ENCODE data around the gene MYBL2.

The MYBL2 gene

GRCh38 chr20:43746344-43747137, 79.6 kb downstream of the MYBL2 start:
- TF ChIP-seq POLR2AphosphoS5 (IDR thresholded peaks at IDR 0.05; ENCODE audit: borderline replicate concordance, low read depth, low read length) (no peak), EZH2 (IDR thresholded peaks at IDR 0.05) (no peak), FOXP2 (optimal IDR thresholded peaks at IDR 0.05; ENCODE audit: control extremely low read depth, extremely low read length, insufficient read depth) (no peak)
- DNase-seq (ENCODE audit: low read depth, low spot score) = no peak
- Histone ChIP-seq H3K36me3 (ENCODE audit: insufficient read depth, low read length) (no peaks in the 10 kb centered on the region), H3K9me3 (ENCODE audit: low read depth, low read length) (no peaks in the 10 kb centered on the region), H3K27ac (peak overlapping the region; percentile 96), H3K9ac (ENCODE audit: insufficient read length) (peak overlapping the region; percentile 68), H3K4me3 (peak overlapping the region; percentile 55)

- Histone ChIP-seq H3K36me3 (ENCODE audit: insufficient read depth, low read length) (no peaks in the 10 kb centered on the region), H3K9ac (ENCODE audit: insufficient read length) (no peak overlapping the region), H3K9me3 (ENCODE audit: low read depth, low read length) (no peaks in the 10 kb centered on the region), H3K27ac (peak overlapping the region; percentile 30), H3K4me3 (no peak overlapping the region)
- no peak for DNase-seq (ENCODE audit: low read depth, low spot score)
- TF ChIP-seq POLR2AphosphoS5 (IDR thresholded peaks at IDR 0.05; ENCODE audit: borderline replicate concordance, low read depth, low read length) = no peak
Observed at GRCh38 chr20:43748274-43748673, 81.4 kb downstream of the MYBL2 start.

- no peak for TF ChIP-seq FOXP2 (optimal IDR thresholded peaks at IDR 0.05; ENCODE audit: control extremely low read depth, extremely low read length, insufficient read depth)
- no peak for TF ChIP-seq POLR2AphosphoS5 (IDR thresholded peaks at IDR 0.05; ENCODE audit: borderline replicate concordance, low read depth, low read length)
- TF ChIP-seq EZH2 (IDR thresholded peaks at IDR 0.05) = no peak
- no peak for DNase-seq (ENCODE audit: low read depth, low spot score)
- no peaks in the 10 kb centered on the region for H3K9me3 ChIP-seq (ENCODE audit: low read depth, low read length)
- H3K36me3 ChIP-seq (ENCODE audit: insufficient read depth, low read length) = no peaks in the 10 kb centered on the region
- peak overlapping the region; percentile 45 for H3K4me3 ChIP-seq
- H3K9ac ChIP-seq (ENCODE audit: insufficient read length) = no peak overlapping the region
- H3K27ac ChIP-seq = no peak overlapping the region
Observed at GRCh38 chr20:43749734-43750294, 82.9 kb downstream of the MYBL2 start.

GRCh38 chr20:43750774-43751166, 83.9 kb downstream of the MYBL2 start:
- TF ChIP-seq EZH2 (IDR thresholded peaks at IDR 0.05) (no peak), FOXP2 (optimal IDR thresholded peaks at IDR 0.05; ENCODE audit: control extremely low read depth, extremely low read length, insufficient read depth) (no peak), POLR2AphosphoS5 (IDR thresholded peaks at IDR 0.05; ENCODE audit: borderline replicate concordance, low read depth, low read length) (no peak)
- H3K9ac ChIP-seq (ENCODE audit: insufficient read length) = no peak overlapping the region
- H3K27ac ChIP-seq = no peak overlapping the region
- no peak for DNase-seq (ENCODE audit: low read depth, low spot score)
- H3K4me3 ChIP-seq = no peak overlapping the region
- H3K9me3 ChIP-seq (ENCODE audit: low read depth, low read length) = no peaks in the 10 kb centered on the region
- no peaks in the 10 kb centered on the region for H3K36me3 ChIP-seq (ENCODE audit: insufficient read depth, low read length)

DNA sequence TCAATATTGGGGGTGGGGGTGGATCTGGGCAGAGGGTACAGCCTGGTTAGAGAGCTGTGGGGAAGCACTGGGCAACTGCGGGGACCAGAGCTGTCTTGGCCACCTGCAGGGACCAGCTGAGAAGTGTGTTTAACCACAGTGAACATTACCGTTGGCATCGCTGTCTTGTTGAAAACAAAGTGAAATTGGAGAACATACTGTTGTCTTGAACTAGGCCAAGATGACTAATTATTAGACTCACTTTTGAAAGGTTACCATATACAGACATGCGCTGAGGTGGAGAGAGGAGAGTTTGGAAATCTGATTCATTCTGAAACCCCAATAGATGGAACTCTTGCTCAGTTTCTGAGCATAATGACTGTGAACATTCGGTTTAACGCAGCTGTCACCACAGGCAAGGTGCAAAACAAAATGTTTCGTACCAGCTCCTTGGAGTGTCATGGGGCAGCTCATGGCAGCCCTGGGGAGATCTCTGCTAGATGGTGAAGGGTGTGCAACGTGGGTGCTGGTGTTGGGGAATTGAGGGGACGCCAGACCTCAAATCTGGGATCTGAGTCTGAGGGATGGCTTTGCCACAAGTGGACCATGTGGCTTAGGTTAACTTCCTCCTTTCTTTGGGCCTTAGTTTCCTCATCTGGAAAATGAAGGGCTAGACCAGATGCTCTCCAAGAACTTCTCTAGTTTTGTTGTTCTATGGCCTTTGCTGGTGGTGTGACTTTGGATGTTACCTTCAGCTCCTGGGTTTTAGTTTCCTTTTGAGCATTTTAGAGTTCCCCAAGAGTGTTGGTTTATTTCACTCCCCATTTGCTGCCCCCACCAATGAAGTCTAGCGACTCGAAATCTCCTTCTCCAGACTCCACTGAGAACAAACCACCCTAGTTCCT, 84.5 kb downstream of the MYBL2 start:
- H3K36me3 ChIP-seq (ENCODE audit: insufficient read depth, low read length) = no peaks in the 10 kb centered on the region
- H3K9ac ChIP-seq (ENCODE audit: insufficient read length) = no peak overlapping the region
- TF ChIP-seq POLR2AphosphoS5 (IDR thresholded peaks at IDR 0.05; ENCODE audit: borderline replicate concordance, low read depth, low read length) (no peak), FOXP2 (optimal IDR thresholded peaks at IDR 0.05; ENCODE audit: control extremely low read depth, extremely low read length, insufficient read depth) (no peak), EZH2 (IDR thresholded peaks at IDR 0.05) (no peak)
- no peak for DNase-seq (ENCODE audit: low read depth, low spot score)
- H3K9me3 ChIP-seq (ENCODE audit: low read depth, low read length) = no peaks in the 10 kb centered on the region
- H3K27ac ChIP-seq = no peak overlapping the region
- no peak overlapping the region for H3K4me3 ChIP-seq

GRCh38 chr20:43752051-43752360, 85.1 kb downstream of the MYBL2 start:
- TF ChIP-seq POLR2AphosphoS5 (IDR thresholded peaks at IDR 0.05; ENCODE audit: borderline replicate concordance, low read depth, low read length) (no peak), EZH2 (IDR thresholded peaks at IDR 0.05) (no peak), FOXP2 (optimal IDR thresholded peaks at IDR 0.05; ENCODE audit: control extremely low read depth, extremely low read length, insufficient read depth) (no peak)
- H3K36me3 ChIP-seq (ENCODE audit: insufficient read depth, low read length) = no peaks in the 10 kb centered on the region
- no peak overlapping the region for H3K4me3 ChIP-seq
- no peak for DNase-seq (ENCODE audit: low read depth, low spot score)
- no peak overlapping the region for H3K27ac ChIP-seq
- no peaks in the 10 kb centered on the region for H3K9me3 ChIP-seq (ENCODE audit: low read depth, low read length)
- H3K9ac ChIP-seq (ENCODE audit: insufficient read length) = no peak overlapping the region

GRCh38 chr20:43752561-43753301, 85.8 kb downstream of the MYBL2 start:
- Histone ChIP-seq H3K9ac (ENCODE audit: insufficient read length) (no peak overlapping the region), H3K9me3 (ENCODE audit: low read depth, low read length) (no peaks in the 10 kb centered on the region), H3K36me3 (ENCODE audit: insufficient read depth, low read length) (no peaks in the 10 kb centered on the region), H3K27ac (no peak overlapping the region), H3K4me3 (no peak overlapping the region)
- no peak for TF ChIP-seq POLR2AphosphoS5 (IDR thresholded peaks at IDR 0.05; ENCODE audit: borderline replicate concordance, low read depth, low read length)
- TF ChIP-seq FOXP2 (optimal IDR thresholded peaks at IDR 0.05; ENCODE audit: control extremely low read depth, extremely low read length, insufficient read depth) = no peak
- no peak for TF ChIP-seq EZH2 (IDR thresholded peaks at IDR 0.05)
- no peak for DNase-seq (ENCODE audit: low read depth, low spot score)

DNA sequence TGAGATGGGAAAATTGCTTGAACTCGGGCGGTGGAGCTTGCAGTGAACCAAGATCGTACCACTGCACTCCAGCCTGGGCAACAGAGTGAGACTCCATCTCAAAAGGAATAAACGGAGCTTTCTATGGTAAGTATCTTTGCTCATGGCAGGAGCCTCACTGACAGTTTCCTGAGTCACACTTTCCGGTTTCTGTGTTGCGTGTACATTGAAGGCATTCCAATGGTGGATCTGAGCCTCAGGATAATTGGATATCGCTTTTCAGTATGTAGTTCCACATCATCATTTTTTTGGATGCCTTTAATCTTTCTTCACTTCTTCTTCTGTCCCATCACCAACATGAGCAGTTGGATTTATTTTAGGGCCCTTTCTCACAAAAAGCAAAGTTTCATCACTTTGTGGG, 88.5 kb downstream of the MYBL2 start:
- no peak overlapping the region for H3K9ac ChIP-seq (ENCODE audit: insufficient read length)
- no peak overlapping the region for H3K4me3 ChIP-seq
- H3K36me3 ChIP-seq (ENCODE audit: insufficient read depth, low read length) = no peaks in the 10 kb centered on the region
- no peak overlapping the region for H3K27ac ChIP-seq
- no peaks in the 10 kb centered on the region for H3K9me3 ChIP-seq (ENCODE audit: low read depth, low read length)
- TF ChIP-seq POLR2AphosphoS5 (IDR thresholded peaks at IDR 0.05; ENCODE audit: borderline replicate concordance, low read depth, low read length) = no peak
- no peak for TF ChIP-seq EZH2 (IDR thresholded peaks at IDR 0.05)
- DNase-seq (ENCODE audit: low read depth, low spot score) = no peak
